ENCODE measurements around the gene IGSF21.

GRCh38 chr1:18264450-18265039 lies 156.9 kb downstream of the IGSF21 start:
- TF ChIP-seq CTCF (IDR thresholded peaks at IDR 0.05) (no peak), POLR2A (IDR thresholded peaks at IDR 0.05) (no peak)
